ENCODE measurements around the gene JSRP1. TPM values are rescaled to one million over a fixed set of nuclear protein-coding genes. Genes with fewer than 3 reads are reported as not detected.
"Not testable (repeated sequence)": the region's sequence is repeated elsewhere in the genome, so short reads cannot be mapped to it uniquely, and the experiment has no call there.

JSRP1 gene
- total RNA-seq, 1 donor from 2014 or later, result 3.5 TPM

- no peak overlapping the region for H3K4me3 ChIP-seq (ENCODE audit: low read depth, low read length)
- DNase-seq (ENCODE audit: low read depth), result no peak
- TF ChIP-seq, protein P1, sequence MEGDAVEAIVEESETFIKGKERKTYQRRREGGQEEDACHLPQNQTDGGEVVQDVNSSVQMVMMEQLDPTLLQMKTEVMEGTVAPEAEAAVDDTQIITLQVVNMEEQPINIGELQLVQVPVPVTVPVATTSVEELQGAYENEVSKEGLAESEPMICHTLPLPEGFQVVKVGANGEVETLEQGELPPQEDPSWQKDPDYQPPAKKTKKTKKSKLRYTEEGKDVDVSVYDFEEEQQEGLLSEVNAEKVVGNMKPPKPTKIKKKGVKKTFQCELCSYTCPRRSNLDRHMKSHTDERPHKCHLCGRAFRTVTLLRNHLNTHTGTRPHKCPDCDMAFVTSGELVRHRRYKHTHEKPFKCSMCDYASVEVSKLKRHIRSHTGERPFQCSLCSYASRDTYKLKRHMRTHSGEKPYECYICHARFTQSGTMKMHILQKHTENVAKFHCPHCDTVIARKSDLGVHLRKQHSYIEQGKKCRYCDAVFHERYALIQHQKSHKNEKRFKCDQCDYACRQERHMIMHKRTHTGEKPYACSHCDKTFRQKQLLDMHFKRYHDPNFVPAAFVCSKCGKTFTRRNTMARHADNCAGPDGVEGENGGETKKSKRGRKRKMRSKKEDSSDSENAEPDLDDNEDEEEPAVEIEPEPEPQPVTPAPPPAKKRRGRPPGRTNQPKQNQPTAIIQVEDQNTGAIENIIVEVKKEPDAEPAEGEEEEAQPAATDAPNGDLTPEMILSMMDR (conservative IDR thresholded peaks at IDR 0.05; ENCODE audit: low read depth, low read length), result no peak
These were observed 31.5 kb upstream of the JSRP1 start for GRCh38 chr19:2287585-2288337.

- no peak for DNase-seq (ENCODE audit: low read depth)
- TF ChIP-seq, protein P1 (conservative IDR thresholded peaks at IDR 0.05; ENCODE audit: low read depth, low read length), result no peak
- H3K4me3 ChIP-seq (ENCODE audit: low read depth, low read length), result no peak overlapping the region
These were observed 30.4 kb upstream of the JSRP1 start for GRCh38 chr19:2286402-2287140.

- TF ChIP-seq, protein P1 (conservative IDR thresholded peaks at IDR 0.05; ENCODE audit: low read depth, low read length), result no peak
- H3K4me3 ChIP-seq (ENCODE audit: low read depth, low read length), result no peak overlapping the region
- no peak for DNase-seq (ENCODE audit: low read depth)
These were observed 27.8 kb upstream of the JSRP1 start for GRCh38 chr19:2283835-2284507.

GRCh38 chr19:2282862-2283237 lies 26.6 kb upstream of the JSRP1 start:
- no peak overlapping the region for H3K4me3 ChIP-seq (ENCODE audit: low read depth, low read length)
- TF ChIP-seq, protein P1 (conservative IDR thresholded peaks at IDR 0.05; ENCODE audit: low read depth, low read length), result no peak
- DNase-seq (ENCODE audit: low read depth), result no peak

DNA sequence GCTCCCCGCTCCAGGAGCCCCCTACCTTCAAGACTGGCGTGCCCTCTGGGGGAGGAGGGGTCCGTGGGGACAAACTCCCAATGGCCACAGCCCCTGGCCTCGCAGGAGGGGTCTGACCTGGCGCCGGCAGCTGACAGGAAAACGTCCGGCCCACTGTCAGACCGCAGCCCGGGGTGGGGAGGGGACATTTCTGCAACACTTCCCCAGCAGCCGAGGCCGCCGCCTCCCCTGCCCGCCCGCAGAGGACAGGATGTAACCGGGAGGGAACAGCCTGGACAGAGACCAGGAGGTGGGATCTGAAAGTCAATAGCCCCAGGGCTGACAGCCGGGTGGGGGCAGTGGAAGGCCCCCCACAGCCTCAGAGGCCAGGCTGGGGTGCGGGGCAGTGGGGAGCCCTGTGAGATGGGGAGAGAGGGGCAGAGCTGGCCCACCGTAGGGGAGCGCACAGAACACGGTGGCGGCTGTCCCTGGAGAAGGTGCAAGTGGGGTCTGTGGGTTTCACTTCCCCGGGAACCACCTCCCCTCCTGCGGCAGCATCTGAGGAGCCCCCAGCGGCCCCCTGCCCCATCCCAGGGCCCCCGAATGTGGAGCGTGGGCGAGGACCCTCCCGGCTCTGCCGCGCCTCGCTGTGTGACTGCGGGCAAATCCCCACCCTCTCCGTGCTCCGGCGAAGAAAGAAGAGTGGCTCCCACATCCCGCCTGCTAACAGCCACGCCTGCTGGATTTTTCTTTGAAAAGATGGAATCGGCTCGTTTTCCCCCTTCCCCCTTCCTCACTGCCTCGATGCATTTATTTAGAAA lies 26.0 kb upstream of the JSRP1 start, which contains the start of gene PEAK3:
PEAK3 (minus strand) TSS at position 114 of the 800 bp plus-strand sequence. CDS start 1,244 bp downstream, outside the sequence.
- H3K4me3 ChIP-seq (ENCODE audit: low read depth, low read length), result peak within 1 kb of the TSS; percentile 19
- TF ChIP-seq, protein P1 (conservative IDR thresholded peaks at IDR 0.05; ENCODE audit: low read depth, low read length), result no peak
- DNase-seq (ENCODE audit: low read depth), result no peak

GRCh38 chr19:2281265-2282061 lies 25.2 kb upstream of the JSRP1 start:
- DNase-seq (ENCODE audit: low read depth), result not testable (repeated sequence)
- H3K4me3 ChIP-seq (ENCODE audit: low read depth, low read length), result peak overlapping the region; percentile 19

Data from epithelial cell of proximal tubule (primary cell).